DMS114 treated with DMSO at 0.1 percent for 48 hours (cell line): ENCODE data around the gene RFTN1.

ENCODE experiments used
- DNase-seq: peaks from one replicate; lab custom pipeline; 2025; ENCODE audit not compliant: unreplicated experiment; lab: John Stamatoyannopoulos, UW

RFTN1 gene

DNA sequence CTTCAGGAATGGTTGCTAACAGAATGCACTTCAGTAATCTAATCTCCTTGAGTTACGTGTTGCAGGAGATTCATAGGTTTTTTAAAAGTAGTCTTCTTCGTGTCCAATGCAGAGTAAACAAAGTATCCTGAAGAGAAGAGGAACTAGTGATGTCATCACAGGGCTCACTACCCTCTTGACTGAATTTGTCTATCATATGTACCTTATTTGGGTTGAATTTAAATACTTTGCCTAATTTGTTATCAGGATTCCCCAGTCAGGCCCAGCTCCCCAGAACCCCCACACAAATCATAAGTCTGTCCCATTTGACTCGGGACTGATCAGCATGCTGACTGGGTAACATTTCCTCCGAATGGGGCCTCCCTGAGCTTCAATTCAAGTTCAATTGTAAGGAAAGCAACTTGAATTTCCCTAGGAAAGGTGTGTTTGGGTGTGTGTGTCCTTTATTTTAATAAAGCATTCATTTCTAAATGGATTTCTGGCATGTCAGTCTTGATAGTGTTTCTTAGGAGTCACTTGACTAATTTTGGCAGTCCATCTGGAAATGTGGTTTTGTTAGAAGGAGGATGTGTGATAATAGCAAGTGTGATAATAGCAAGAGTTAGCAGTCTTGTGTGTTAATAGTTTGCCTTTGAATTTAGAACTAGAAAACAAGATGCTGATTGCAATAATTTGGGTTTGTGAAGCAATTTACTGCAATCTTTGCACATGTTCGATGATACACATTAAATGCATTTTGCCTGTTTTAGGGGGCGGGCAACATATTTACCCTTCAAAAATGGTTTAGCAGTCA, 226.6 kb downstream of the RFTN1 start:
- no peak for DNase-seq

DNA sequence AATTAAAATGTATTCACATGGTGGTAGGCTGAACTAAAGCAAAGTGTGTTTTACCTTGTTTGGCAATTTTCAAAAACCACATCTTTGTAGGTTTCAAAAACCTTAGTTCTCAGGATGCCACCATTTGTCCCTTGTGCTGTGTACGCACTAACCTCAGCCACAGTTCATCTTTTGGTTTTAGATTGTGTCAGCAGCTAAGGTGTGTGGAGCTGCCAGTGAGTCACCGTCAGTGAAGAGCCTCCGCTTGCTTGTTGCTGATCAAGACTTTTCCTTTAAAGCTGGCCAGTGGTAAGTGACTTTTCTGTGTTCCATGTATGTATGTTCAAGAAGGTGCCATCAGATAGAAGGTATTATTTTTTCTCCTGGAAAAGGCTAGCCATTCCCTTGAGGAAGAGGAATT, 227.3 kb downstream of the RFTN1 start:
- DNase-seq: no peak

DNA sequence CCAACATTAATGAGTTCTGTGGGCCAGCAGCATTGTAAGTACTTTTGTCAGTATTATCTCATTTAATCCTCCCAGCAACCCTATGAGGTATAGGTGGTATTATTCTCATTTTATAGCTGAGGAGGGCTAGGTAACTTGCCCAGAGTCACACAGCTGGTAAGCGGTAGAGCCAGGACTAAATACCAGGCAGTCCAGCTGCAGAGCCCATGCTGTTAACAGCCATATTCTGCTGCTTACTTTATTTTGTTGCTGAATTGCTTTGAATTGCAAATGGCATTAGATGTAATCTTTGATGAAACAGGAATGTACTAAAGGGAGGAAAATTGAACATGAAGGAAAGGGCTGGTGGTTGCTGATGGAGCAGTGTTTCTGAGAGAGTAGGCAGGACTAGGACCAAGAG, 228.9 kb downstream of the RFTN1 start:
- DNase-seq: no peak

DNA sequence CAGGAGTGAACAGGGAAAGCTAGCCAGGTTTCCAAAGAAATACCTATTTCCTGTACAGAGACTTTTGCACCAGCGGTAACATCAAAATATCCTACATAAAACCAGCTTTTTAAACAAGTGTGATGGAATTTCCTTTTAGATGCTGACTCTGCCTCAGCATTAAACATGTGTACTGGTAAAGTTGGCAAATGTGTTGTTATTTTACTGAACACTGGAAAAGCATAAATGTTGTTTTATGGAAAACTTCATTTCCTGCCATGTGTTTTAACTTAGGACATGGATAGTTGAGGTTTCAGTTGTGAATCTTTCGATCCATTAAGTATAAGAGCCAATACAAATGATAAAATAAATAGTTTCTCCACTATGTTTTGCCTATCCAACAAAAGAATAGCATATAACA, 232.8 kb downstream of the RFTN1 start:
- DNase-seq: no peak

DNA sequence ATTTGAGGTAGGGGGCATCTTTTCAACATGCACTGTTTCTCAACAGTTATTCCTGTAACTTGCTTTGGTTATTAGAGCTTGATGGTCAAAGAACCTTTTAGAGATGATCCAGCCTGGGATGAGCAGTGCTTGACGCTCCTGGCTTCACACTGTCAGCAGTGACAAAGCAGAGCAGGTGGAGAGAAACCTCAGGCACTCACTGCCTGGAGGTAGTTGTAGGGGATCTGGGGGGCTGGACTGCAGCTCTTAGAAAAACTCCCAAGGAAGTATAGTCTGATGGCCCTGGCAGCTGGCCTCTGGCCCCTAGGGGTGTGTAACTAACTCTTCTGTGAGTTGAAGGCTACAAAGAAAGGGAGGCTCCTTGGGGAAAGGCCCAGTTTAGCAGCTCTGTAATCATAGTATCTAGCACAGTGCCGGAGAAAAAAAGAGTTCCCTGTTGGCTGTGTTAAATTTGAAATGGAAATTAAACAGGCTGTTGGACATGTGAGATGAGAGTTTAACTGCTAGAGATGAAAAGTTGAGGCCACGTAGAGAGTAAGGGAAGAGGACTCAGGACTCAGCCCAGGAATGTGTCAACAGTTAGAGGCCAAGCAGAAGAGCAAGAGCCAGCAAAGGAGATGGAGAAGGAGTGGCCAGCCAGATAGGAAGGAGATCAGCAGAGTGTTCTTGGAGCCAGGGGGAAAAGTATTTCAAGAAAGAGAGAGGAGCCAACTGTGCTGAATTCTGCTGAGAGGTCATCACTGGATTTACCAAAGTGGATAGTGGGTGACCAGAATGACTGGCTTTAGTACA, 234.3 kb downstream of the RFTN1 start:
- DNase-seq: no peak

DNA sequence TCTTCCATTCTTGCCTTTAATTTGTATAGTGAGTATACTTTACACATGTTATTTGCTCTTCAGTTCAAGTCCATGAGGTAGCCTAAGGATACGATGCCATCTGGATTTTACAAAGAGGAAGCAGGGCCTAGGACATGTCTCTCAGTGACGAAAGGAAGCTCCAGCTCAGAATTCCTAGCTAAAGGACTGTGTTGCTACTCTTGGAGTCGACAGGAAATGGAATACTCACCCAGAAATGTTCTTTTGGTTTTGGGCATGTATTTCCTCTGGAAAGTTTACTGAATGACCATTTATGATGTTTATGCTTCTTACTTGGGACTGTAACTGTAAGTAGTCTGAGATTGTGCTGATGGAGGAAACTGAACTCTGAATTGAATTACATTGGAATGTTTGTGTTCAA, 236.0 kb downstream of the RFTN1 start:
- no peak for DNase-seq

DNA sequence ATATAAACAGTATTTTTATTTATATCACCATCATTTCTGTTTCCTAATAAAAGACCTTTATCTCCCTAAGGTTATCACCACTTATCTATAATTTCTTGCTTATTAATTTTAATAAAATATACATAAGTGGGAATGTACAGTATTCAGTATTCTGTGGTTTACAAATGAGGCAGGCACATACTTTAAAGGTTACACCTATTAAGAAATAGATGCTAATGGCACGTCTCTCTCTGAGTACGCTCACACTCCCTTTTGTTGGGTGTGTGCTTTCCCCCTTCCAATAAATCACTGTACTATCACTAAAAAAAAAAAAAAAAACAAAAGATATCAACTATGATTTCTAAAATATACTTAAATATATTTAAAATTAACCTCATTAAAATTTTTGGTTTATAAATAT, 239.6 kb downstream of the RFTN1 start:
- DNase-seq: no peak

DNA sequence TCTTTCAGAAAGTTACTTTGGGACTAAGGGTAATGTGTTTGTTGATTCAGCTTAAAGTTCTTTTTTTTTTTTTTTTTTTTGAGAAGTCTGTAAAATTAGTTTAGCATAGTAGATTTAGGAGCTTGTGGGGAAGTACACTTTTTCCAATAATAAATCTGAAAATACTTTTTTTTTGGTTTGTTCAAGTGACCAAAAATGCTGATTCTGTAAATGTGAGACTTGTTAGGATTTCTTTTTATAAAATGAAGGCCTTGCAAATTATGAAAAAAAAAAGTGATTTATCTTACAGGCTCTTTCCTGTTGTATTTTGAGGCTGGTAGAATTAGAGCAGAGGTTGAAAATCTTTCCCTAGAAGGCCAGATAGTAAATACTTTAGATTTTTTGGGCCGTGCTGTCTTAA, 240.9 kb downstream of the RFTN1 start:
- no peak for DNase-seq

DNA sequence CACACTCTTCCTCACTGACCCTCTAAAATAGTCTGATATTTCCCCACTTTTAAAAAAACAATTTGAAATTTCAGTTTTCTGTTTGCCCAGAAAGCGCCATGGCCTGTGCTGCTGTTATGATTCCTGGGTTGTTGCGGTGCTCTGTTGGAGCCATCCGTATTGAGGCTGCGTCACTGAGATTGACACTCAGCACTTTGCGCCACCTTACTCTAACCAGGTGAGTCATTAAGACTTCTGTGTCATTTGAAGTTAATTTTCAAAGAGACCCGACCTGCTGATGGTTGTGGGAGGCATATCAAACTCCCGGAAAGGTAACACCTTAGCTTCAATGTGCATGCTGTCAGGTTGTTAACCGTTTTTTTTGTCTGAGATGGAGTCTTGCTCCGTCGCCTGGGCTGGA, 242.6 kb downstream of the RFTN1 start:
- no peak for DNase-seq

DNA sequence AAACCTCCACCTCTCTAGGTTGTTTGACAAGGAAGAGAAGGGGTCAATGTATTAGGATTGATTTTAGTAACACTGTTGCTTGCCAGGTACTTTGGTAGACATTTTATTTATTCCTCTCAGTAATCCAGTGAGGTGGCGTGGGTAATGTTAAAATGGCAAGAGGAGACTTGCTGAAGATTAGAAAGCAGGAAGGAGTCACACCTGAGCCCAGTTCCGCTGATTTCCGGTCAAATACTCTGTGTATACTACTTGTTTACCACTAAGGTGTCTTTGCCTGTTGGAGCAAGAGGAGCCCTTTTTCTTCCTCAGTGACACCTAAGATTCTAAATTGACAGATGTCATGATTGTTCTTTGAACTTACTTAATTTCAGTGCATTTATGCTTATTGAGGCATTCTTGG, 246.8 kb downstream of the RFTN1 start:
- DNase-seq: no peak
